DOHH2 (cell line): ENCODE measurements around the gene DGCR2.

Experiments
- EZH2phosphoT487 ChIP-seq: fragments of 200-600 bp; sonication (generic); IDR thresholded peaks from 2 replicates; pipeline ENCODE4 v1.6.1; 2017; ENCODE audit warnings: borderline replicate concordance, mild to moderate bottlenecking, antibody characterized with exemption, low read length, moderate library complexity, mixed read lengths
- TF ChIP-seq, protein P1 (sequence below): fragments of 200-600 bp; sonication (generic); IDR thresholded peaks from one replicate; pipeline ENCODE4 v1.5.1; 2014; ENCODE audit warnings: antibody characterized with exemption, mild to moderate bottlenecking, low read depth, low read length; ENCODE audit not compliant: poor library complexity, severe bottlenecking

- TF ChIP-seq, protein P1, sequence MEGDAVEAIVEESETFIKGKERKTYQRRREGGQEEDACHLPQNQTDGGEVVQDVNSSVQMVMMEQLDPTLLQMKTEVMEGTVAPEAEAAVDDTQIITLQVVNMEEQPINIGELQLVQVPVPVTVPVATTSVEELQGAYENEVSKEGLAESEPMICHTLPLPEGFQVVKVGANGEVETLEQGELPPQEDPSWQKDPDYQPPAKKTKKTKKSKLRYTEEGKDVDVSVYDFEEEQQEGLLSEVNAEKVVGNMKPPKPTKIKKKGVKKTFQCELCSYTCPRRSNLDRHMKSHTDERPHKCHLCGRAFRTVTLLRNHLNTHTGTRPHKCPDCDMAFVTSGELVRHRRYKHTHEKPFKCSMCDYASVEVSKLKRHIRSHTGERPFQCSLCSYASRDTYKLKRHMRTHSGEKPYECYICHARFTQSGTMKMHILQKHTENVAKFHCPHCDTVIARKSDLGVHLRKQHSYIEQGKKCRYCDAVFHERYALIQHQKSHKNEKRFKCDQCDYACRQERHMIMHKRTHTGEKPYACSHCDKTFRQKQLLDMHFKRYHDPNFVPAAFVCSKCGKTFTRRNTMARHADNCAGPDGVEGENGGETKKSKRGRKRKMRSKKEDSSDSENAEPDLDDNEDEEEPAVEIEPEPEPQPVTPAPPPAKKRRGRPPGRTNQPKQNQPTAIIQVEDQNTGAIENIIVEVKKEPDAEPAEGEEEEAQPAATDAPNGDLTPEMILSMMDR, result no peak
- no peak for TF ChIP-seq EZH2phosphoT487
Observed at GRCh38 chr22:19016081-19016766, 106.0 kb downstream of the DGCR2 start.
